Transverse colon (tissue), 4 donors: ENCODE measurements around the gene CDH26. TPM values are rescaled to one million over a fixed set of nuclear protein-coding genes. Genes with fewer than 3 reads are reported as not detected.

Experiments
- DNase-seq: peaks from one replicate; pipeline ENCODE4 v3.0.0-alpha.2; 2019
- H3K27ac ChIP-seq, 4 donors: fragments of 200-600 bp; sonication (generic); 2 replicates each; pipeline ENCODE4 v1.5.1; 2016 to 2018; ENCODE audit warnings: inconsistent platforms in 4 of 4
- H3K27me3 ChIP-seq: fragments of 200-600 bp; sonication (generic); 2 replicates; pipeline ENCODE4 v1.5.1; 2017; ENCODE audit warnings: inconsistent platforms
- H3K36me3 ChIP-seq, 4 donors: fragments of 200-600 bp; sonication (generic); 2 replicates each; pipeline ENCODE4 v1.5.1; 2017 to 2019; ENCODE audit warnings: inconsistent platforms in 4 of 4
- H3K4me1 ChIP-seq, 4 donors: fragments of 200-600 bp; sonication (generic); 2 replicates each; pipeline ENCODE4 v1.5.1; 2017 to 2020; ENCODE audit warnings: inconsistent platforms in 4 of 4
- H3K4me3 ChIP-seq, 4 donors: fragments of 200-600 bp; sonication (generic); 1 replicate in 1 of 4; 2 replicates in 3 of 4; pipeline versions ENCODE4 v1.5.1 to v1.6.1; 2017 to 2019; ENCODE audit warnings: inconsistent platforms in 4 of 4
- H3K9me3 ChIP-seq, 2 donors: fragments of 200-600 bp; sonication (generic); 2 replicates each; pipeline ENCODE4 v1.5.1; 2017 to 2019; ENCODE audit warnings: inconsistent platforms in 2 of 2
- EP300 ChIP-seq: sonication (generic); formaldehyde crosslinking; IDR thresholded peaks from one replicate; pipeline ENCODE4 v1.6.1; 2017; ENCODE audit warnings: antibody characterized with exemption, low read depth
- POLR2A ChIP-seq: fragments of 450-650 bp; IDR thresholded peaks from one replicate; pipeline ENCODE4 v1.6.1; 2016; ENCODE audit warnings: antibody characterized with exemption, mild to moderate bottlenecking, moderate library complexity
- POLR2AphosphoS5 ChIP-seq, 3 donors: sonication (generic); formaldehyde crosslinking; IDR thresholded peaks; one replicate each; pipeline ENCODE4 v1.6.1; 2016; ENCODE audit warnings: antibody characterized with exemption in 3 of 3
- WGBS, 2 donors: methylation state at CpG; one replicate each; pipeline ENCODE4 v1.1.5; 2018; ENCODE audit warnings: low coverage in 1 of 2; 5-methylcytosine and 5-hydroxymethylcytosine counted together
- in situ Hi-C, 4 donors: fragments of 200-750 bp; cut with MboI; loops; one replicate each; pipeline versions ENCODE4 v1.15.0 to v1.15.1; 2017; ENCODE audit warnings: low sequenced_read_pairs in 3 of 4, low pct_ligation_motif_present in 1 of 4, low pct_unique_long_range_greater_than_20kb in 1 of 4
- intact Hi-C: fragments of 100-400 bp; cut with DNase I; formaldehyde crosslinking; loops from one replicate; pipeline ENCODE4 v1.15.1; 2023; ENCODE audit warnings: low total_unique reads
- total RNA-seq, 4 donors: library from RNA; depleted of rRNA; stranded (reverse); fragments of >200 nt; gene quantifications; one replicate each; pipeline ENCODE4 v1.1.0, GENCODE V29; 2016
- TF ChIP-seq, protein P1 (sequence below), 5 experiments: fragments of 200-600 bp in 3 of 5; fragments of 450-650 bp in 2 of 5; sonication (generic) in 3 of 5; IDR thresholded peaks; 1 replicate in 2 of 5; 2 replicates in 3 of 5; pipeline ENCODE4 v1.5.1; 2016 to 2017; ENCODE audit warnings: antibody characterized with exemption in 5 of 5, inconsistent platforms in 3 of 5, mild to moderate bottlenecking in 2 of 5, moderate library complexity in 1 of 5

CDH26 gene
- total RNA-seq, 4 donors from 2014 or later, result 1.4 to 1.9 TPM; not detected in 2

DNA sequence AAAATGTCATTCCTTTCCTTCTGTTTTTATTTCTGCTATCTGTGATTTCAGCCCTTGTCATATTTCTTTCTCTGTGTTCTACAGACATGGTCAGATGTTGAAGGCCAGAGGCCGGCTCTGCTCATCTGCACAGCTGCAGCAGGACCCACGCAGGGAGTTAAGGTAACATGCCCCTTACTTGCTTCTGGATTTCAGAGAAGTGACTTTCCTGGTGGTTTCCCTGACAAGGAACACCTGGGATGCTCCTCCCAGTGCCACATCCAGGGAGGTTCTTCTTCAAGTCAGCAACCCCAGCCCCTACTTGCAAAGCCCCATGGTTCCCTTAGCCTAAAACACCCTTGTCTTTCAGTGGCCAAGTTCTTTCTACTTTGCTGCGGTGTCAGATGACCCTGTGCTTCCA lies 41.3 kb downstream of the CDH26 start:
- in situ Hi-C loops (no loop called here), intact Hi-C loops (no loop called here)
- TF ChIP-seq, protein P1, sequence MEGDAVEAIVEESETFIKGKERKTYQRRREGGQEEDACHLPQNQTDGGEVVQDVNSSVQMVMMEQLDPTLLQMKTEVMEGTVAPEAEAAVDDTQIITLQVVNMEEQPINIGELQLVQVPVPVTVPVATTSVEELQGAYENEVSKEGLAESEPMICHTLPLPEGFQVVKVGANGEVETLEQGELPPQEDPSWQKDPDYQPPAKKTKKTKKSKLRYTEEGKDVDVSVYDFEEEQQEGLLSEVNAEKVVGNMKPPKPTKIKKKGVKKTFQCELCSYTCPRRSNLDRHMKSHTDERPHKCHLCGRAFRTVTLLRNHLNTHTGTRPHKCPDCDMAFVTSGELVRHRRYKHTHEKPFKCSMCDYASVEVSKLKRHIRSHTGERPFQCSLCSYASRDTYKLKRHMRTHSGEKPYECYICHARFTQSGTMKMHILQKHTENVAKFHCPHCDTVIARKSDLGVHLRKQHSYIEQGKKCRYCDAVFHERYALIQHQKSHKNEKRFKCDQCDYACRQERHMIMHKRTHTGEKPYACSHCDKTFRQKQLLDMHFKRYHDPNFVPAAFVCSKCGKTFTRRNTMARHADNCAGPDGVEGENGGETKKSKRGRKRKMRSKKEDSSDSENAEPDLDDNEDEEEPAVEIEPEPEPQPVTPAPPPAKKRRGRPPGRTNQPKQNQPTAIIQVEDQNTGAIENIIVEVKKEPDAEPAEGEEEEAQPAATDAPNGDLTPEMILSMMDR (IDR thresholded peaks at IDR 0.05), result no peak
- Histone ChIP-seq H3K4me1 (peaks cover 0 to 2% (median 0%) of the 10 kb centered on the region in 4 donors), H3K27ac (no peak overlapping the region), H3K9me3 (no peaks in the 10 kb centered on the region), H3K27me3 (no peaks in the 10 kb centered on the region), H3K4me3 (no peak overlapping the region), H3K36me3 (no peaks in the 10 kb centered on the region)
- 93% methylated on average over 3 of the region's 3 CpGs; no CpG with 5 or more reads in 1 of the 2 donors for WGBS, 2 donors
- no peak for DNase-seq

DNA sequence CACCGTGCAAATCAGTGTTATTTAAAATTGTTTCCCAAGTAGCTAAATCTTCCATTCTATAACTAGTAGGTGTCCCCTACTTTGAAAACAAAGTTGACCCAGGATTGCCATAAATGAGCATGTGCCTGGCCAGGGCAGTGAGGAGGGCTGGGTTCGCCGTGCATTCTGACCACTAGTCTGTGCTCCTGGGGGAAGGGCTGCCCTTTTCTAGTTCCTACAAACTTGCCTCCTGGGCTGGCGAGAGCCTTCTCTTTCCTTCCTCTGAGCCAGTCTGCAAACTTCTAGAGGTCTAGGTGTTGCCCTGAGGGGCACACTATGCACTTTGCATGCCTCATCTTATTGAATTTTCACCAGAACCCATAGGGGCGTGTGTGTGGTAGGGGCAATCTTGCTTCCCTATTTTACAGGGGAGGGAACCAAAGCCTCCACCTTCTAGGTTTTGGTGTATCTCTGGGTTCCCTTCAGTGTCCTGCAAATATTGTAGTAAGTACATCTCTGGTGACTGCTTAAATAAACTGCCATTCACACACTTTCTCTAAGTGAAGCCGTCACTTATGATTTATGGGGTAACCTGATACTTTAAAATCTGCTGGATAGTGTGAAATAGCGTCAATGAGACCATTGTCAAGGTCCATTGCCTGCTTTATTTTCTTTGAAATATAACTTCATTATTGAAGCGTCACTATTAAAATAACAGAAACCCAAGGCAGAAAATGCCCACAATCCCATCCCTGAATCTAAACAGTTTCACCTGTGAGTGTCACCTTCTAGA lies 42.2 kb downstream of the CDH26 start:
- no peaks in the 10 kb centered on the region for H3K4me1 ChIP-seq
- in situ Hi-C loops, result no loop called here

GRCh38 chr20:60001108-60001507 lies 42.9 kb downstream of the CDH26 start:
- Histone ChIP-seq H3K36me3 (no peaks in the 10 kb centered on the region), H3K4me1 (no peaks in the 10 kb centered on the region), H3K27ac (no peak overlapping the region), H3K9me3 (no peaks in the 10 kb centered on the region), H3K4me3 (no peak overlapping the region), H3K27me3 (no peaks in the 10 kb centered on the region)
- TF ChIP-seq POLR2AphosphoS5 (IDR thresholded peaks at IDR 0.05), result no peak
- TF ChIP-seq EP300, result no peak
- TF ChIP-seq, protein P1 (IDR thresholded peaks at IDR 0.05), result no peak
- TF ChIP-seq POLR2A, result no peak
- intact Hi-C loops, result no loop called here
- DNase-seq, result no peak
- 46 to 68% methylated on average over 5 to 11 of the region's 11 CpGs for WGBS, 2 donors
- in situ Hi-C loops, result no loop called here

More for the DNA sequence above, 42.2 kb downstream of the CDH26 start:
- Histone ChIP-seq H3K27ac (no peak overlapping the region), H3K9me3 (no peaks in the 10 kb centered on the region), H3K4me3 (no peak overlapping the region), H3K36me3 (no peaks in the 10 kb centered on the region), H3K27me3 (no peaks in the 10 kb centered on the region)
- no peak for DNase-seq
- intact Hi-C loops, result no loop called here
- 76 to 86% methylated on average over 4 to 8 of the region's 8 CpGs for WGBS, 2 donors
- TF ChIP-seq EP300 (no peak), POLR2A (no peak)
- TF ChIP-seq, protein P1 (IDR thresholded peaks at IDR 0.05), result no peak

- Histone ChIP-seq H3K27me3 (no peaks in the 10 kb centered on the region), H3K36me3 (no peaks in the 10 kb centered on the region), H3K4me1 (no peaks in the 10 kb centered on the region), H3K27ac (no peak overlapping the region), H3K9me3 (no peaks in the 10 kb centered on the region), H3K4me3 (no peak overlapping the region)
- intact Hi-C loops (no loop called here), in situ Hi-C loops (no loop called here)
- TF ChIP-seq, protein P1 (IDR thresholded peaks at IDR 0.05), result no peak
- TF ChIP-seq POLR2AphosphoS5 (IDR thresholded peaks at IDR 0.05) (no peak), POLR2A (no peak), EP300 (no peak)
- 80 to 92% methylated on average over 1 to 4 of the region's 4 CpGs for WGBS, 2 donors
- no peak for DNase-seq
Observed at GRCh38 chr20:60003776-60004175, 45.6 kb downstream of the CDH26 start.
